HG03521 (cell line): ENCODE data around the gene LPCAT2.

Source experiments
- ATAC-seq: cut with Tn5 transposase; IDR thresholded peaks from one replicate; pipeline ENCODE4 v1.9.1; 2021; ENCODE audit warnings: mild to moderate bottlenecking, moderate library complexity; ENCODE audit not compliant: unreplicated experiment

LPCAT2 gene

DNA sequence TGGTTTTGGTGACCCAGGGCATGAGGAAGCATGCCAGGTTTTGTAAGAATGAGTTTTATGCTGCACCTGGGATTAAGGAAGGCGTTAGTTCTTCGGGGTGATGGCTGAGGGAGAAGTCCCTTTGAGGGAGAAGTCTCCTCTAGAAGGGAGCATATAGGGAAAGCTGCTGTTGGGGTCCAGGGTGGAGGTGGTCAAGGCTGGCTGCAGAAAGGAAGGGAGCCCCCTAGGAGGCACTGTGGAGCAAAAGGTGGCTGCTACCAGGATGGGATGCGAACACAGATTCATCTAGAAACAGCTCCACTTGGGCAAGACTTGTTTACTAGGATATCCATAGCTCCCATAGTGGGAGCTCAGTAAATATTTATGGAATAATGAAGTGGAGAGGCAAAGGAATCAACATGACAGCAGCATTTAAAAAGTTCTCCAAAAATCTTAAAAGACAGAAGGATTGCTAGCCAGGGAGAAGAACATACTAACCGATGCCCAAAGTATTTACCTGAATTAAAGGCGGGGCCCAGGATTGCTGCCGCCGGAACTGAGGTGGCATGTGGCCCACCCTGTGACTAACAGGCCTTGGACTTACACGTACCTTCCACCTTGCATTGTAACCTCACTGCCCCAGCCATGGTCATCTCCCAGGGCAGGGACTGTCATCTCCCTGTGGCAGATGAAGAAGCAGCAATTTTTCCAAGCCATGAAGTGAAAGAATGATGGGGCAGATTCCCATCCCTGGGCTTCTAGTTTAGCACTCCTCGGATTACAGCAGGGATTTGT, 7.1 kb upstream of the LPCAT2 start:
- ATAC-seq, result no peak

DNA sequence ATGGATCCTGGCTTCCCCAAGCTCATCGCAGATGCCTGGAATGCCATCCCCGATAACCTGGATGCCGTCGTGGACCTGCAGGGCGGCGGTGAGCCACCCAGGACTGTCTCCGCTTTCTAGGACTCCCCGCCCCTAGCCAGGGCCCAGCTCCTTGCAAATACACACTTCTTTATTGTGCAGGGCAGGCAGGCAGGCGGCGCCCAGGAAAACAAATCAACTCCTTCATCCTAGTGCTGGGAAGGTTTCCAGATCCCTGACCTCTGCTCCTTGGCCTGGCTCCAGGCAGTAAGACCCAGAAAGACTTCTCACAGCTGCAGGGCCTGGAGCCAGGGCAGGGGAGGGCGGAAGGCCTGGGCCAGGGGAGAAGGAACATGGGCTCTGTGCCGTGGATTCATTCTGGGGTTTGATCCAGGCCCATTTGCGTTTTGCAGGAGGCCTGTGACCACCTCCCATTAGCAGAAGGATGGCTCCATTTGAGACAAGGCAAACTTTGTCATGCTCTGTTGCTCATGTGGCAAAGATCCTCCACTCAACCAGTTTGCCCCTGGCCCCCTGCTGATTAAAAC, 6.0 kb upstream of the LPCAT2 start:
- no peak for ATAC-seq

DNA sequence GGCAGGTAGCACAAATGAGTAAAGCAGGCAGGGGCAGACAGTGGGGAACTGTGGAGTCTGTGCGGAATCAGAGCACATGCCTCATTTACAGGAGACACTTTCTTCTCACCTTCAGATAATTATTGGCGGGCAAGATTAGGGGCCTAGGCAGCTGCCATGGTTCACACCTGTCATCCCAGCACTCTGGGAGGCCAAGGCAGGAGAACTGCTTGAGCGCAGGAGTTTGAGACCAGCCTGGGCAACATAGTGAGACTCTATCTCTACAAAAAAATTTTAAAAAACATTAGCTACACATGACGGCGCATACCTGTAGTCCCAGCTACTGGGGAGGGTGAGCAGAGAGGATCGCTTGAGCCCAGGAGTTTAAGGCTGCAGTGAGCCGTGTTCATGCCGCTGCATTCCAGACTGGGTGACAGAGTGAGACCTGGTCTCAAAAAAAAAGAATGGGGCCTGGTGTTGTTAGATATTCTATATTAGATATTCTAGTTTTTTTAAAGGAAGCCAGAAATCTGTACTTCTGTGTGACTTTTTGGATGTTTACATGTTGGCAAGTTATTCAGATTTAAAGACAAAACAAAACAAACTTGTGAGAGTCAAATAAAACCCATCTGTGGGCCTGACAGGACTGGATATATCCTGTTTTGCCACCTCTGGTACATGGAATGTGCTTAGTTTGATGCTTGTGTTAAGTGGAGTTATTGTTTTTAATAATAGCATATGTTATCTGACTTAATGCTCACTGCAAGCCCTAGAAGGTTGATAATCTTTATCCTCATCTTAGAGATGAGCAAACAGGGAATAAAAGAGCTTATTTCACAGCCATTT, 4.9 kb upstream of the LPCAT2 start:
- ATAC-seq, result no peak

DNA sequence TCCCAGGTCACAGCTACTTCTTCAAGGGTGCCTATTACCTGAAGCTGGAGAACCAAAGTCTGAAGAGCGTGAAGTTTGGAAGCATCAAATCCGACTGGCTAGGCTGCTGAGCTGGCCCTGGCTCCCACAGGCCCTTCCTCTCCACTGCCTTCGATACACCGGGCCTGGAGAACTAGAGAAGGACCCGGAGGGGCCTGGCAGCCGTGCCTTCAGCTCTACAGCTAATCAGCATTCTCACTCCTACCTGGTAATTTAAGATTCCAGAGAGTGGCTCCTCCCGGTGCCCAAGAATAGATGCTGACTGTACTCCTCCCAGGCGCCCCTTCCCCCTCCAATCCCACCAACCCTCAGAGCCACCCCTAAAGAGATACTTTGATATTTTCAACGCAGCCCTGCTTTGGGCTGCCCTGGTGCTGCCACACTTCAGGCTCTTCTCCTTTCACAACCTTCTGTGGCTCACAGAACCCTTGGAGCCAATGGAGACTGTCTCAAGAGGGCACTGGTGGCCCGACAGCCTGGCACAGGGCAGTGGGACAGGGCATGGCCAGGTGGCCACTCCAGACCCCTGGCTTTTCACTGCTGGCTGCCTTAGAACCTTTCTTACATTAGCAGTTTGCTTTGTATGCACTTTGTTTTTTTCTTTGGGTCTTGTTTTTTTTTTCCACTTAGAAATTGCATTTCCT, 3.4 kb upstream of the LPCAT2 start:
- ATAC-seq, result no peak

DNA sequence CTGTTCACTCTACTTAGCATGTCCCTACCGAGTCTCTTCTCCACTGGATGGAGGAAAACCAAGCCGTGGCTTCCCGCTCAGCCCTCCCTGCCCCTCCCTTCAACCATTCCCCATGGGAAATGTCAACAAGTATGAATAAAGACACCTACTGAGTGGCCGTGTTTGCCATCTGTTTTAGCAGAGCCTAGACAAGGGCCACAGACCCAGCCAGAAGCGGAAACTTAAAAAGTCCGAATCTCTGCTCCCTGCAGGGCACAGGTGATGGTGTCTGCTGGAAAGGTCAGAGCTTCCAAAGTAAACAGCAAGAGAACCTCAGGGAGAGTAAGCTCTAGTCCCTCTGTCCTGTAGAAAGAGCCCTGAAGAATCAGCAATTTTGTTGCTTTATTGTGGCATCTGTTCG, 2.8 kb upstream of the LPCAT2 start:
- ATAC-seq, result no peak

DNA sequence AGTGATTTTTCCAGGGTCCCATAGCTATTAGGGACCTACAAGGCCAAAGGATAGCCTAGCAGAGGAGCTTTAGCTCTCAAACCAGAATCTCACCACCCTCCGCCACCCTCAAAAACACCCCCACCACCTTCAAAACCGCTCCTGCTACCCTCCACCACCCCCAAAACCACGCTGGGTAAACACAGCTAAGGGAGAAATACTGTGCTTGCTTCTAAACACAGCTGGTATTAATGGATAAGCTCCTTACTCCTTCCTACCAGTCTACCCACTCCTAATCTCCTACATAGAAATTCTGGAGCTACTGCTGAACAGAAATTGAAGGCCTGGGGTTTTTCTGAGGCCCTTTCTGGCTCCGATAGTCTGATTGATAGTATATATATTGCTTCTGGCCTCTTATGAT, 2.2 kb upstream of the LPCAT2 start:
- no peak for ATAC-seq

DNA sequence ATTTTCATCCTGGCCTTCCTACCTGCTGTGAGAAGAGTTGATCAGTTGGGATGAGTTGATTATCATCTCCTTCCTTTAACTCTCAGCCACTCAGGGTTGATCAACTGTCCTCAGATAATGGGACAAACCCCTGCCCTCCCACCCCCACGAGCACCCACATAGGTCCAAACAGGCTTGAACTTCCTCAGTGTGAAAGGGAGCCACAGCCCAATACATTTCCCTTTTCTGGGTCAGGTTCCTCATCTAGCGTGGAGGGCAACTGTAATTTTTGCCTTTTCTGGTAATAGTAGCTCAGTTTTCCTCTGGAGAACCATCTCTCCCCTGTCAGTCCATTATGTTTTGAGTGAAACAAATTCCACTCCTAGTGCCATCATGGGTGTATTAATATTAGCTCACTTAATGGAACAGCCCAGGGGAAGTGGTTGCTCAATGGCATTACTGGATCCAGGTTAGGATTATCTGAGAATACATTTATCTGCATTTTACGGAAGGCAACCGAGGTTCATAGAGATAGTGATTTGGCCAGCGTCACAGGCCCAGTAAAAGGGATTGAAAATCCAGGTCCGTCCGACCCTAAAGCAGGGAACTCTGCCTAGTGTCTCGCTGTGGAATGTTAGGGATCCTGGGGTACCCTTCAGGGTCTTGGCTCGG, 476 bp upstream of the LPCAT2 start:
- no peak for ATAC-seq

DNA sequence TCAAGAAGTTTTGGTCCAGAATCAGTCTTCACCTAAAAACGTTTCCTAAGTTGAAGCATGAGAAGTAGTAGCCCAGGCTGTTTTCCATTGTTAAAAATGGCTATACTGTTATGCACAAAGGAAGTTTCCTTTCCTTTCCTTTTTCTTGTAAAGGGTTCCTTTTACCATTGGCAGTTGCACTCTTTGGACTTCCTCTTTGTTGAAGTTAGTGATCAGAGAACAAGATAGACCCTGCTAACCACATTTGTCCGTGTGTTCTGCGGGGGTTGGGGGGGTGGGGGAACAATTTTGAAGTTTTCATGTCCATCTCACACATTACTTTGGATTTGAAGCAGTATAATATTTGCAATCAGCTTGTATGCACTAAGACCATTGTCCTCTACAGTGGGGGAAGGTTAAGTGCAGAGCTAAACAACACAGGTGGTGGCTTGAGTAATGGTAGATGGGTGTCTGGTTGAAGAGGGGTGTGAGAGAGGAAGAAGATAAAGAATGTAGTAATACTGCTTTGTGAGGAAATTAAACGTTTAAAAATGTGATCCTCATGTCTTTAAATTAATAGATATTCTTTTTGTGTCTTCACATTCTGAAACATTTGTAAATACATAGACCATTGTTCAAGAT, 1.4 kb downstream of the LPCAT2 start:
- ATAC-seq, result no peak

DNA sequence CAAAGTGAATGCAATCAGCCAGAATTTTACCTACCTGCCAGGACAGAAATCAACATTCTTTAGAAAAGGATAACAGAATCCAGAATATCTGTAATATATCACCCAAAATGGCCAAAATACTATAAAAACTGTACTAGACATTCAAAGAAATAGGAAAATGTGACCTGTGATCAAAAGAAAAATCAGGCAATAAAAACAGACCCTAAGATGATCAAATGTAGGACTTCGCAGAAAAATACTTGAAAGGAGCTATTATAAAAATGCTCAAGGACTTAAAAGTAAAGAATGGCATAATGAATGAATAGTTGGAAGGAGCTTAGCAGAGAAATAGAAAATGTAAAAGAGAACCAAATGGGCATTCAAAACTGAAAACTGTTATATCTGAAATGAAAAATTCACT, 4.1 kb downstream of the LPCAT2 start:
- ATAC-seq, result no peak

DNA sequence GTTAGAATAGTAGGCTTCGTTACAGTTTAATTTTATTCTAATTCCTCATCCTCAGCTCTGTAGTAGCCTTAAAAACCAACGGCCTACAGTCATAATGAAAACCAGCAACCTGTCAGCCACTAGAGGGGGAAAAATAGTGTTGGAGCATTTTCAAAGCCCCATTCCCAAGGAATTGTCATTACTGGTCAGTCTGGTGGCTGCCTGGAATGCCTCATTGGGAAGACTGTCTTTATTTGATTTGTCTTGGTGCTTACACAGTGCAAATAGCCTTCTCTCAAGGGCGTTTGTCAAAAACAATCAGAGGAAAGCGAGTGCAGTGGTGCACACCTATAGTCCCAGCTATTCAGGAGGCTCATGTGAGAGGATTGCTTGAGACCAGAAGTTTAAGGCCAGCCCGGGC, 4.7 kb downstream of the LPCAT2 start:
- ATAC-seq, result no peak

DNA sequence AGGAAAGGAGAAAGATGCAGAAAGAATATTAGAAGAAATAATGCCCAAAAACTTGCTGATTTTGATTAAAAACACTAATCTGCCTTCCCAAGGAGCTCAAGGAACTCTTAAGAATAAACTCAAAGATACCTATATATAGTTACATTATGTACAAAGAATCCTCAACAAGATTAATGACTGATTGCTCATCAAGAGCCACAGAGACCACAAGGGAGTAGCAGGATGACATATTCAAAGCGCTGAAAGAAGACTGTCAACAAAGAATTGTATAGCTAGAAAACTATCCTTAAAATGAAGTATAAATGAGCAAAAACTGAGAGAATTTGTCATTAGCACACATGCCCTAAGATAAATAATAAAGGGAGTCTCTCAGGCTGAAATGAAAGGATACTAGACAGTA, 6.2 kb downstream of the LPCAT2 start:
- no peak for ATAC-seq

DNA sequence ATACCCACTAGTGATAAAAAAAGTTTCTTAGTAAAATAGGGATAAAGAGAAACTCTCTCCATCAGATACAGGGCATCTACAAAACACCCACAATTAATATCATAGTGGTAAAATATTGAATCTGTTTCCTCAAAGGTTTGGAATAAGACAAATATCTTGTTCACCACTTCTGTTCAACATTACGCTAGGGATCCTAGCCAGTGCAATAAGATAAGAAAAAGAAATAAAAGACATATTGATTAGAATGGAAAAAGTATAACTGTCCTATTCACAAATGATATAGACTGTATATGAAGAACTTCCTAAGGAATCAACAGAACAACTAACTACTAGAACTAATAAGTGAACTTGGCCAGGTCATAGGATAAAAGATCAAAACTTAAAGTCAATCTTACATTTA, 12.9 kb downstream of the LPCAT2 start:
- no peak for ATAC-seq

DNA sequence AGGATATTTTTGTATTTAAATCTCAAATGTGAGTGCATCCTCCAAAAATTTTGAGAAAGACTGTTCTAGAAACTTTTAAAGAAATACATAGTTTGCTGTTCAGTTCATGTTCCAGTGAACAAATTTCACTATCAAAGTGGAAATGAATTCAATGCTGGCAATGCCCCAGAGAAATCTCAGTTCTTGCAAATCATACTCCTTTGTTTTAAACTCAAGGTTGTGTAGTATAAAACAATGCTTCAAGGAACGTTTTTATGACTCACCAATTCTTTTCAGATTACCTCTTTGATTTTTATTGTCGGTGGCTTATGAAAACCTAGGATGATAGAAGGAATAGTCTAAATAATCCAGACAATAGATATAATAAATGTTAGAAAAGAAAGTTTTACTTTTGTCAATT, 17.6 kb downstream of the LPCAT2 start:
- no peak for ATAC-seq

DNA sequence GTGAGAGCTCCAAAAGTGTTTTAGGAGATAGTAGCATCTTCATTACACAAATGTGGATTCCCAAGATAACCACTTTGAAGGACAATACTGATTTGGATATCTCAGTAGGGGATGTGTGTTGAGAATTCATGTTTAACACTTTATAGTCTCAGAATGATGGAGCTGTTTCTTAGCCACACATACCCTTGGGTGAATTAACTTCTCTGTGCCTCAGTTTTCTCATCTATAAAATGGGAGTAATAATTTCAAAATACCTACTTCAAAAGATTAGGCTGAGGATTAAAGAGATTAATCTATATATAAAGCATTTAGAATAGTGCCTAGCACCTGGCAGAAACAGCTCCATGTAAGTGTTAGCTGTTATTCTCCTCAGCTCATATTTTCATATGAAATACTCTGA, 19.0 kb downstream of the LPCAT2 start:
- ATAC-seq, result no peak

DNA sequence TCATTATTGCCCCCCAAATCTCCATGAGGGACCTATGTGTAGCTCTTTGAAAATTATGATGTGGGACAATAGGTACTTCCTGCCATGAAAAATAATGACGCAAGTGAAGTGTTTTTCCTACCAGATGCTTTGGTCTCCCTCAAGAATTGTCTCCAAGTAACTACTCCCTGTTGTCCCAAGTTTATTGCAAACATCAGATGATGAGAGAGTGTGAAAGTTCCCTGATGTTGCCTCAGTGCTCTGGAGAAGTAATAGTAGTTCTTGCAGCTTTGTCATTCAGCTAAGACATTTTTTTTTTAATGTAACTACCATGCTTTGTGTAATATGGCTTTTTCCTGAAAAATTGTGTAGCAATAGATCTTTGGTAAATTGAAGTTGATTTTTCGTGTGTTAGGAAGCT, 20.1 kb downstream of the LPCAT2 start:
- ATAC-seq, result no peak

DNA sequence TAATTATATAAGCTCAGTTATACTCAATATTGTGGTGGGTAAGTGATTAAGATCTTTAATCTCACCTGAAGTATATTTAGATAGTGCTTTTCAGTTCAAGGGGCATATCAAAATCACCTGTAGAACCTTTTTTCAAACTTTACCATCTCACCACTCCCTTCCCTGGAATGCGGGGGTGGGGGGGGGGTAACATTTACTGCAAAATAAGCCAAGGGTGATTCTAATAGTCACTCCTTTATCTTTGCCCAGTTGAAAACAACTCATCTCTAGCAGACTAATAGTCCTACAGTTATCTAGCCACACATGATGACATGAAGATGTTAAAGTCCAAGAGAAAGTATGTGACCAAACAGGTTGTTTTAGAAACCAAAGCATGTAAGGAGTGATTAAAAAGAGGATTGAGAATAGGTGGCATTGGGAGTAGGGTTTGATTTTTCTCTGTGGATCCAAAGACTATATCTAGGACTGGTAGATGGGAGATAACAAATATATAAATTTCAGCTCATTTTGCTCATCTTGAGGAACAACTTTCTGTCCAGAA, 21.5 kb downstream of the LPCAT2 start:
- no peak for ATAC-seq

DNA sequence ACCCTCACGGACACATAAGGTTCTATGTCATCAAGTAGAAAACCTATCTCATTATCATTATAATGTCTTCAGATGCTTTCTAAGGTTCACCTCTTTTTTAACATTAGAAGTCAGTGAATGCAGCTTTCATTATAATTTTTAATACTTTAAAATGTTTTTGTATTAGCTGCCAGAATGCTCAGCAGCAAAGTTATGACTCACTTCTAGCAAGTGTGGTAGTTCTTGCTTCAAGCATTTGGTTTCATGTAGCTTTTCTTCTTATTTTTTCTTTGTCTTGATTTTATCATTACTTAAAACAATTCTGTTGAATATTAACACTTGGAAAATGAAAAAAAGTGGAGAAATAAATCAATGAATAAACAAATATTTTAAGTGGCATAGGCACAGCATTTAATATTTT, 23.4 kb downstream of the LPCAT2 start:
- ATAC-seq, result no peak

DNA sequence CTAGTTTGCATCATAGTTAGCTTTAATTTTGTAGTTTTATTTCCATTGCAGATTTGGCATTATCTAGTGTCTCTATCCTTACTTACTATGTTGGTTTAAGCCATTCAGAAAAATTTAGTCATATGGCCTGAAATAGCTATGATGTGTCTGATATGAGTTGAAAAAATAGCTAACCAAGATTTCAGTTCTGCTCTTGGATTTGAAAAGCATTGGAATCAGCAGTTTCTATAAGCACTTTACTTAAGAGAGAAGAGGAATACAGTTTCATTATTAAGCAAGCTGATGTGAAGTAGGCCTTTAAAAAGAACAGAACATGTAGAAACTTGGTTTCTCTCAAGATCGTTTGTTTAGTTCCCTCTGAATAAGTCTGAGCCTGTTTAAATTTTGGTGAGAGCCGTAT, 25.9 kb downstream of the LPCAT2 start:
- no peak for ATAC-seq

DNA sequence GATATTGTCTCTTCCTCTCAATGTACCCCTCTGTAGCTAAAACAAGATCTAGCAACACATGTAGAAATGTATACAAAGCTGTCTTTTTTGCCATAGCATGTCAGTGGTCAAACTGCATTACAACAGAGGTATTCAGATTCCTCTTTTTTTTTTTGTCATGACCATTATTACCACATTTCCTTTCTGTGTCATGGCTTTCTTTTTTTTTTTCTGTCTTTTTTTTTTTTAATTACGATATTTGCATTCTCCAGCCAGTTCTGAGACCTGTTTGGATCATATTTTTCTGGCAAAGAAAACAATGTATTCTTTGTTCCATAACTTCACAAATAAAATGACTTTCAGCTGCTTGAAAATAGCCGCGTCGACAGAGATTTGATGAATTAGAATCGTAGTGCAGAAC, 30.2 kb downstream of the LPCAT2 start:
- ATAC-seq, result no peak

DNA sequence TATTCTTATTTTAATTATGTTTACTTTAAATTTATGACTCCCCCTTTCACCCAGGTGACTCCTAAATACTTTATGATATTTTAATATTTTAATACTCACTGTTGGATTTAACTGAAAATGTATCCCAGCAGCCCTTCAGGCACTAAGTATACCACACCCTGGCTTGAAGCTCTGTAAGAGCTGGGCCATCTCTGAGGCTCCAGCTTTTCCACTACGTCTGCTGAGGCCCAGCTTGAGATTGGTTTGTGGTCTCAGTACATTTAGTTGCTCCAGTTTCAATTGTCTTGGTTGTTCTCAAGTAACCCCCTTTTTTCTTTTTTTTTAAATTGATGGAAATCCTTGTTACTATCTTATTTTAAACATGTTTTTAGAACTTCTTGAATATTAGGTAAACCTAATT, 30.6 kb downstream of the LPCAT2 start:
- ATAC-seq, result no peak
